A549 (cell line): Measurements from ENCODE around the gene MAPK8IP3. TPM values are rescaled to one million over a fixed set of nuclear protein-coding genes. Genes with fewer than 3 reads are reported as not detected.
"Not testable (repeated sequence)": the region's sequence is repeated elsewhere in the genome, so short reads cannot be mapped to it uniquely, and the experiment has no call there.

Experiments
- ATAC-seq, 2 experiments: fragments of 200-7000 bp in 1 of 2; fragments of >200 bp in 1 of 2; cut with Nextera tagmentation in 1 of 2; cut with Tn5 transposase in 1 of 2; 3 replicates each; pipeline versions ENCODE4 v1.8.0 to v1.9.1; 2018 to 2020; ENCODE audit warnings: mild to moderate bottlenecking in 1 of 2, moderate library complexity in 1 of 2
- CTCF ChIA-PET: fragments of 300-600 bp; sonication (Branson Sonifier 250); formaldehyde crosslinking; extraction: SDS; loops from one replicate; lab custom pipeline; 2021; ENCODE audit warnings: antibody characterized with exemption, inconsistent platforms; lab: Yijun Ruan, JAX
- POLR2A ChIA-PET: fragments of 350-600 bp; formaldehyde crosslinking; extraction: SDS; loops from one replicate; lab custom pipeline; 2021; ENCODE audit warnings: antibody characterized with exemption, inconsistent platforms; lab: Yijun Ruan, JAX
- DNase-seq, 2 experiments: peaks; one replicate each; pipeline versions ENCODE4 v3.0.0 to v3.0.0-alpha.2; 2011 to 2016; ENCODE audit warnings: low read depth in 1 of 2, low spot score in 1 of 2
- FAIRE-seq: peaks from 2 replicates; lab custom pipeline; 2011; peaks lifted over from hg19 to GRCh38; lab: Jason Lieb, UNC
- H3K27ac ChIP-seq, 2 experiments: fragments of >200 bp; sonication (Bioruptor Twin); formaldehyde crosslinking; 3 replicates each; pipeline ENCODE4 v1.5.1; 2016 to 2017
- H3K4me1 ChIP-seq: fragments of >200 bp; sonication (Bioruptor Twin); formaldehyde crosslinking; 3 replicates; pipeline ENCODE4 v1.6.1; 2016
- H3K4me2 ChIP-seq: fragments of >200 bp; sonication (Bioruptor Twin); formaldehyde crosslinking; 3 replicates; pipeline ENCODE4 v1.6.1; 2016
- H3K4me3 ChIP-seq: fragments of >200 bp; sonication (Bioruptor Twin); formaldehyde crosslinking; 3 replicates; pipeline ENCODE4 v1.5.1; 2016
- H3K9me3 ChIP-seq: fragments of >200 bp; sonication (Bioruptor Twin); formaldehyde crosslinking; 3 replicates; pipeline ENCODE4 v1.6.1; 2016
- ATOH8 ChIP-seq: fragments of 250-450 bp; sonication (Bioruptor Pico); IDR thresholded peaks from 2 replicates; pipeline ENCODE4 v1.5.0; 2020; ENCODE audit warnings: low read depth, mild to moderate bottlenecking, moderate library complexity
- CBX8 ChIP-seq: fragments of 200-600 bp; sonication (generic); IDR thresholded peaks from 2 replicates; pipeline ENCODE4 v1.6.1; 2016
- CHD2 ChIP-seq: fragments of 150-350 bp; IDR thresholded peaks from 2 replicates; pipeline ENCODE4 v1.6.1; 2014; ENCODE audit warnings: low read length; ENCODE audit not compliant: partially characterized antibody
- EP300 ChIP-seq, 2 experiments: fragments of >200 bp; sonication (Bioruptor Twin); formaldehyde crosslinking; IDR thresholded peaks; 2 replicates in 1 of 2; 3 replicates in 1 of 2; pipeline ENCODE4 v1.6.1; 2016 to 2017
- ESRRA ChIP-seq: fragments of 150-350 bp; IDR thresholded peaks from 2 replicates; pipeline ENCODE4 v1.6.1; 2014; ENCODE audit warnings: mild to moderate bottlenecking, low read length, borderline replicate concordance
- FOSB ChIP-seq: fragments of 250-450 bp; sonication (Bioruptor Pico); IDR thresholded peaks from 2 replicates; pipeline ENCODE4 v1.5.0; 2020; ENCODE audit warnings: mild to moderate bottlenecking, moderate library complexity
- FOSL2 ChIP-seq, 2 experiments: fragments of 450-650 bp in 1 of 2; fragments of >200 bp in 1 of 2; sonication (Bioruptor Twin) in 1 of 2; formaldehyde crosslinking; IDR thresholded peaks; 2 replicates each; pipeline versions ENCODE4 v1.5.0 to v1.6.1; 2016 to 2020; ENCODE audit warnings: mild to moderate bottlenecking in 1 of 2, moderate library complexity in 1 of 2
- GATA3 ChIP-seq: IDR thresholded peaks from 2 replicates; pipeline ENCODE4 v1.6.1; 2012; ENCODE audit warnings: borderline replicate concordance
- HDAC2 ChIP-seq: fragments of 200-600 bp; sonication (generic); IDR thresholded peaks from 2 replicates; pipeline ENCODE4 v1.6.1; 2016
- HES2 ChIP-seq: fragments of >200 bp; sonication (Bioruptor Twin); formaldehyde crosslinking; IDR thresholded peaks from 2 replicates; pipeline ENCODE4 v1.6.1; 2016
- HOXB13 ChIP-seq: fragments of 250-450 bp; sonication (Bioruptor Pico); IDR thresholded peaks from 2 replicates; pipeline ENCODE4 v1.5.0; 2020; ENCODE audit warnings: low read depth, mild to moderate bottlenecking, moderate library complexity
- KDM1A ChIP-seq: fragments of 200-600 bp; sonication (generic); IDR thresholded peaks from 2 replicates; pipeline ENCODE4 v1.6.1; 2016; ENCODE audit warnings: low read depth, mild to moderate bottlenecking
- NPAS2 ChIP-seq: fragments of 250-450 bp; sonication (Bioruptor Pico); IDR thresholded peaks from 2 replicates; pipeline ENCODE4 v1.8.0; 2022; ENCODE audit warnings: mild to moderate bottlenecking, moderate library complexity, borderline replicate concordance
- POLR2A ChIP-seq: IDR thresholded peaks from 2 replicates; pipeline ENCODE4 v1.6.1; 2012; ENCODE audit warnings: mild to moderate bottlenecking, low read length
- POLR2AphosphoS2 ChIP-seq: conservative IDR thresholded peaks from 2 replicates; pipeline ENCODE4 v1.6.1; 2012; ENCODE audit warnings: low read length, improper control_type of control experiment, inconsistent platforms
- RARB ChIP-seq: fragments of 250-450 bp; sonication (Bioruptor Pico); IDR thresholded peaks from 2 replicates; pipeline ENCODE4 v1.8.0; 2021; ENCODE audit warnings: mild to moderate bottlenecking, moderate library complexity
- RCOR1 ChIP-seq: fragments of 150-350 bp; IDR thresholded peaks from 2 replicates; pipeline ENCODE4 v1.6.1; 2014; ENCODE audit warnings: antibody characterized with exemption, low read length, low read depth
- REST ChIP-seq: fragments of 200-600 bp; sonication (generic); IDR thresholded peaks from 2 replicates; pipeline ENCODE4 v1.6.1; 2016; ENCODE audit warnings: antibody characterized with exemption, mild to moderate bottlenecking, moderate library complexity
- RFX5 ChIP-seq: fragments of 450-650 bp; IDR thresholded peaks from 2 replicates; pipeline ENCODE4 v1.7.1; 2014; ENCODE audit warnings: antibody characterized with exemption, mild to moderate bottlenecking, moderate library complexity
- RNF2 ChIP-seq: fragments of 200-600 bp; sonication (generic); IDR thresholded peaks from 2 replicates; pipeline ENCODE4 v1.6.1; 2016; ENCODE audit warnings: low read depth, mild to moderate bottlenecking, antibody characterized with exemption, moderate library complexity, borderline replicate concordance
- SREBF2 ChIP-seq: fragments of 450-650 bp; IDR thresholded peaks from 2 replicates; pipeline ENCODE4 v1.6.1; 2014; ENCODE audit warnings: mild to moderate bottlenecking, moderate library complexity
- ZC3H11A ChIP-seq: fragments of 450-650 bp; IDR thresholded peaks from 2 replicates; pipeline ENCODE4 v1.6.1; 2014; ENCODE audit warnings: antibody characterized with exemption, mild to moderate bottlenecking
- ZFP36 ChIP-seq: fragments of 450-650 bp; IDR thresholded peaks from 2 replicates; pipeline ENCODE4 v1.6.1; 2014; ENCODE audit warnings: borderline replicate concordance; ENCODE audit not compliant: partially characterized antibody
- ZNF302 ChIP-seq: fragments of 250-450 bp; sonication (Bioruptor Pico); IDR thresholded peaks from 2 replicates; pipeline ENCODE4 v1.9.0; 2021; ENCODE audit warnings: inconsistent platforms, mild to moderate bottlenecking, moderate library complexity
- WGBS: methylation state at CpG from one replicate; pipeline ENCODE4 v1.1.6; 2017; ENCODE audit errors: missing lambda C conversion rate; 5-methylcytosine and 5-hydroxymethylcytosine counted together
- polyA plus RNA-seq, 4 experiments: library from polyadenylated mRNA; depleted of rRNA in 3 of 4; stranded (reverse); fragments of >200 nt; fragmentation: RNase III in 1 of 4; extraction: RNeasy Plus Mini Kit Qiagen cat#74134 plus additional on column Dnase treatment in 1 of 4; gene quantifications; 2 replicates in 3 of 4; 3 replicates in 1 of 4; pipeline ENCODE4 v1.2.3, GENCODE V29; 2011 to 2017
- TF ChIP-seq, protein P1 (sequence below): fragments of >200 bp; sonication (Bioruptor Twin); formaldehyde crosslinking; IDR thresholded peaks from 3 replicates; pipeline ENCODE4 v1.6.1; 2016

Gene MAPK8IP3
- polyA plus RNA-seq, 2 of the 4 experiments (the other 2 are of a cell fraction): 12.0 to 53.3 TPM

GRCh38 chr16:1731603-1732002 lies 25.6 kb downstream of the MAPK8IP3 start:
- no peak for DNase-seq
- CTCF ChIA-PET: interaction anchor here (1.6 to 6.8 kb wide), 2 partner anchors 24 to 40 kb away, joined by 3 to 34 read pairs; partner anchors contain the start of gene MAPK8IP3
- POLR2A ChIA-PET: no interaction called here
- WGBS: 89% methylated on average over 6 of the region's 7 CpGs
- H3K9me3 ChIP-seq: peaks cover 6% of the 10 kb centered on the region; the same call in 1 of the 3 replicates
- H3K27ac ChIP-seq: no peak overlapping the region
- no peak for ATAC-seq
- no peak for FAIRE-seq
- no peaks in the 10 kb centered on the region for H3K4me1 ChIP-seq
- no peak for TF ChIP-seq KDM1A
- no peak for TF ChIP-seq POLR2A
- no peak for TF ChIP-seq RNF2
- no peak for TF ChIP-seq FOSL2 (IDR thresholded peaks at IDR 0.05)
- no peak for TF ChIP-seq FOSL2 (CRISPR knock-in tag; IDR thresholded peaks at IDR 0.05)
- TF ChIP-seq ESRRA: no peak
- no peak for TF ChIP-seq SREBF2
- H3K4me3 ChIP-seq: no peak overlapping the region
- H3K4me2 ChIP-seq: no peak overlapping the region

DNA sequence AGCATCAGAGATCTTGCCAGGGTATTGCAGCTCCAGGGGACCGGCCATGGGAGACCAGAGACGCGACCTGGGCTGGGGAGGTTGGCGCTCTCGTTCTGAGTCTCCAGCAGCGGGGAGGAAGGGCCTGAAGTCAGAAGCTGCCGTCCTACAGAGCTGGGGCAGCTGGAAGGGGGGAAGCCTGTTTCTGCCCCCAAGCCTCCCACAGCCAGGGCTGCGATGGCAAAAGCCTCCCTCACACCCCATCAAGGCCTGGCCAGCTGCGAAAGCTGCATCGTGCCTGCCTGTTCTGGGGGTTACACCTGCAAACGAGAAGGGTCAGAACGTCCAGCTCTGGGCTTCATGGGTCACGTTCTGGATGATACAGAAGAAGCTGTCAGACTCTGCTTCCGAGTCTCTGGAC lies 26.1 kb downstream of the MAPK8IP3 start:
- WGBS: 85% methylated on average over 10 of the region's 14 CpGs
- FAIRE-seq: no peak
- CTCF ChIA-PET: interaction anchor here (1.3 to 6.8 kb wide), 3 partner anchors 21 to 41 kb away, joined by 3 to 34 read pairs (median 4); partner anchors contain the start of gene MAPK8IP3

GRCh38 chr16:1732551-1732987 lies 26.6 kb downstream of the MAPK8IP3 start:
- FAIRE-seq, H3K9me3 ChIP-seq, H3K4me1 ChIP-seq, DNase-seq, H3K4me3 ChIP-seq, POLR2A ChIA-PET, ATAC-seq, H3K27ac ChIP-seq, H3K4me2 ChIP-seq: not testable (repeated sequence)
- 96% methylated on average over 13 of the region's 21 CpGs for WGBS
- CTCF ChIA-PET: interaction anchor here (1.3 to 6.8 kb wide), 3 partner anchors 20 to 41 kb away, joined by 3 to 34 read pairs (median 4); partner anchors contain the start of gene MAPK8IP3

More for the DNA sequence above, 26.1 kb downstream of the MAPK8IP3 start:
- Histone ChIP-seq H3K9me3 (peaks cover 6% of the 10 kb centered on the region; the same call in 1 of the 3 replicates), H3K27ac (no peak overlapping the region), H3K4me1 (no peaks in the 10 kb centered on the region), H3K4me2 (no peak overlapping the region), H3K4me3 (no peak overlapping the region)
- DNase-seq (no peak), ATAC-seq (no peak)
- POLR2A ChIA-PET: no interaction called here
- no peak for TF ChIP-seq CHD2
- TF ChIP-seq RFX5: no peak
- TF ChIP-seq ZC3H11A: no peak
- TF ChIP-seq NPAS2 (CRISPR knock-in tag): no peak
- TF ChIP-seq ATOH8 (CRISPR knock-in tag): no peak

- 96% methylated on average over 7 of the region's 22 CpGs for WGBS
- POLR2A ChIA-PET: no interaction called here
- no peak for ATAC-seq
- TF ChIP-seq GATA3 (no peak), ZNF302 (CRISPR knock-in tag) (no peak), FOSB (CRISPR knock-in tag) (no peak), ESRRA (no peak), POLR2AphosphoS2 (no peak), ZFP36 (no peak), RNF2 (no peak), REST (no peak), CBX8 (no peak), EP300 (IDR thresholded peaks at IDR 0.05) (no peak), HES2 (no peak), HDAC2 (no peak), HOXB13 (CRISPR knock-in tag) (no peak), RCOR1 (no peak), RARB (CRISPR knock-in tag) (no peak)
- TF ChIP-seq, protein P1, sequence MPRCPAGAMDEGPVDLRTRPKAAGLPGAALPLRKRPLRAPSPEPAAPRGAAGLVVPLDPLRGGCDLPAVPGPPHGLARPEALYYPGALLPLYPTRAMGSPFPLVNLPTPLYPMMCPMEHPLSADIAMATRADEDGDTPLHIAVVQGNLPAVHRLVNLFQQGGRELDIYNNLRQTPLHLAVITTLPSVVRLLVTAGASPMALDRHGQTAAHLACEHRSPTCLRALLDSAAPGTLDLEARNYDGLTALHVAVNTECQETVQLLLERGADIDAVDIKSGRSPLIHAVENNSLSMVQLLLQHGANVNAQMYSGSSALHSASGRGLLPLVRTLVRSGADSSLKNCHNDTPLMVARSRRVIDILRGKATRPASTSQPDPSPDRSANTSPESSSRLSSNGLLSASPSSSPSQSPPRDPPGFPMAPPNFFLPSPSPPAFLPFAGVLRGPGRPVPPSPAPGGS: no peak
These were observed 28.1 kb downstream of the MAPK8IP3 start for GRCh38 chr16:1734123-1734522.

More at GRCh38 chr16:1734123-1734522, 28.1 kb downstream of the MAPK8IP3 start:
- no peak overlapping the region for H3K27ac ChIP-seq
- CTCF ChIA-PET: interaction anchor here (1.2 to 6.8 kb wide), 2 partner anchors 9 to 27 kb away, joined by 3 to 34 read pairs; partner anchors contain the start of gene MAPK8IP3
- H3K4me2 ChIP-seq: no peak overlapping the region
- H3K9me3 ChIP-seq: peaks cover 6% of the 10 kb centered on the region; the same call in 1 of the 3 replicates
- H3K4me3 ChIP-seq: no peak overlapping the region
- FAIRE-seq (no peak), DNase-seq (no peak)
- no peaks in the 10 kb centered on the region for H3K4me1 ChIP-seq
